ENCODE data around the gene ECPAS.

Gene ECPAS

GRCh38 chr9:111316796-111317195 lies 167.4 kb downstream of the ECPAS start:
- POLR2A ChIA-PET (ENCODE audit: low non-redundant PET), result no interaction called here
- no peak overlapping the region for H3K27ac ChIP-seq
- TF ChIP-seq, protein P1, sequence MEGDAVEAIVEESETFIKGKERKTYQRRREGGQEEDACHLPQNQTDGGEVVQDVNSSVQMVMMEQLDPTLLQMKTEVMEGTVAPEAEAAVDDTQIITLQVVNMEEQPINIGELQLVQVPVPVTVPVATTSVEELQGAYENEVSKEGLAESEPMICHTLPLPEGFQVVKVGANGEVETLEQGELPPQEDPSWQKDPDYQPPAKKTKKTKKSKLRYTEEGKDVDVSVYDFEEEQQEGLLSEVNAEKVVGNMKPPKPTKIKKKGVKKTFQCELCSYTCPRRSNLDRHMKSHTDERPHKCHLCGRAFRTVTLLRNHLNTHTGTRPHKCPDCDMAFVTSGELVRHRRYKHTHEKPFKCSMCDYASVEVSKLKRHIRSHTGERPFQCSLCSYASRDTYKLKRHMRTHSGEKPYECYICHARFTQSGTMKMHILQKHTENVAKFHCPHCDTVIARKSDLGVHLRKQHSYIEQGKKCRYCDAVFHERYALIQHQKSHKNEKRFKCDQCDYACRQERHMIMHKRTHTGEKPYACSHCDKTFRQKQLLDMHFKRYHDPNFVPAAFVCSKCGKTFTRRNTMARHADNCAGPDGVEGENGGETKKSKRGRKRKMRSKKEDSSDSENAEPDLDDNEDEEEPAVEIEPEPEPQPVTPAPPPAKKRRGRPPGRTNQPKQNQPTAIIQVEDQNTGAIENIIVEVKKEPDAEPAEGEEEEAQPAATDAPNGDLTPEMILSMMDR (conservative IDR thresholded peaks at IDR 0.05; ENCODE audit: low read depth), result no peak
- CTCF ChIA-PET, result interaction anchor here (0.6 kb wide), 1 partner anchor 26 kb away, joined by 3 read pairs; no protein-coding TSS in a partner anchor
- no peak for DNase-seq (ENCODE audit: low spot score)

Measured in RWPE1 (cell line).